HG03196 (cell line): ENCODE measurements around the gene ADGRG2.
"Not testable (repeated sequence)": the region's sequence is repeated elsewhere in the genome, so short reads cannot be mapped to it uniquely, and the experiment has no call there.

Experiments
- ATAC-seq: cut with Tn5 transposase; IDR thresholded peaks from one replicate; pipeline ENCODE4 v1.9.1; 2021; ENCODE audit not compliant: unreplicated experiment

The ADGRG2 gene

DNA sequence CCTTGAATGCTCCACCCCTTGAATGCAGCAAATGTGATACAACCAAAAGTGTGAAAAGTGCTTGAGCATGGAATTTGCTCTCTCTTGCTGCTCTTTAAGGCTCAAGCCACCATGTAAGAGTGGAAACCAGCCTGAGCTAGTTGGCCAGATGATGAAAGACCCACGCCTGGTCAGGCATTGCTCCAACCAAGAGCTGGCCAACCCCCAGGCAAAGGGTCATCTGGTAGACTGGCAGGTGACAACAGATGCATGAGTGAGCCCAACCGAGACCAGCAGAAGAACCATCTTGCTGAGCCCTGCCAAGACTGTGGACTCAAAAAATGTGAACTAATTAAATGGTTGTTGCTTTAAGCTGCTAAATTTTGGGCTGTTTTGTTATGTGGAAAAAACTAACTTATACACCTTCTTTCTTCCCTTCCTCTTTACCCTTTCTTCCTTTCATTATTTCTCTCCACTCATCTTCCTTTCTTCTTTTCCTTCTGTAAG, 32.7 kb downstream of the ADGRG2 start:
- ATAC-seq: no peak

- no peak for ATAC-seq
Measured at GRCh38 chrX:19086102-19086772, 36.0 kb downstream of the ADGRG2 start.

DNA sequence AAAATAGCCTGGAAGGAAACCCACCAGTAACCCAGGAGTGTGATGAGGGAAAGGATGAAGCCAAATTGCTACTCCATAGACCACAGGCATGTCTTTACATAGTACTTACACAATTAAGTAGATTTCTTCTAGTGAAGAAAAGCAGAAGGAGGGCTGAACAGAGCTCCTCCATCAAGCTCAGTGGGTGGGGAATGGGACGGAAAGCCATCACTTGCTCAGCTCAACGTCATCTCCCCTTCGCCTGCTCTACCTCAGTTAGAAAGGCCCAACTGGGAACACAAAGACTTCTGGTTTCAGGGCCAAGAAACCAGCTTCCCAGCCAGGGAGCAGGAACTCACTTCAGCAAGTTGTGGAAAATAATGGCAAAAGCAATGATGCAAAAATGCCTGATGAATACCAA, 36.6 kb downstream of the ADGRG2 start:
- ATAC-seq: no peak

DNA sequence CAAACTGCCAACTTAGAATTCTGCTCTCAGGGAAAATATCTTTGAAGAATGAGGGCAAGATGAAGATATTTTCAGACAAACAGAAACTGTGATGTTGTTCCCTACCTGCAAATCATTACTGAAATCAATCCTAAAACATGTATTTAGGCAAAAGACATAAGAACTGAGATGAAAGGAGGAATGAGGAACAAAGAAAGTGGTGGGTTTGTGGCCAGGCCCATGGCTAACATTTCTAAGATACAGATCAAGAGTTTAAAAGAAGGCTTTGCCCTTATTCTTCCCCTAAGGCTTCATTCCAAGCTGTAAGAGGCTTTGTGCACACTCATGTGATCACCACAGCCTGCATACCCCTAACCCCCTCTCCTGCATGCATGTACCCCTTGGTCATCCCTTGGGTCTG, 46.5 kb downstream of the ADGRG2 start:
- no peak for ATAC-seq

GRCh38 chrX:19072372-19072771, 49.9 kb downstream of the ADGRG2 start:
- ATAC-seq: no peak

DNA sequence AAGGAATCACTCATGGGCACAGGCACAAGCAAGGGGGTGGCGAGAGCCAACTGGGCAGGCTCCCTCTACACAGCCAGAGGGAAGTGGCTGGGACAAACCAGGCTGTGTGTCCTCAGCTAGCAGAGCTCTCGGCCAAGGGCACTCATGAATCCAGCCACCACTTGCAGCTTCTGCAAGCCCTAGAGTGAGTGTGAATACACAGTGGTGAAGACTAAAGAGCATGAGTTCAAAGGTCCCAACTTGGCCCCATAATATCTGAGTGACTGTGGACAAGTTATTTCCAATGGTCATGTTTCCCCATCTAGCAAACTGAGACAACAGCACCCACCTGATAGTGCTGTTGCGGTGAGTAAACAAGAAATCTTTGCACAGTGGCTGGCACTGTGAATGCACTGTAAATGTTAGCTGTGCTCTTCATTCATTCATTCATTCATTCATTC, 51.7 kb downstream of the ADGRG2 start:
- no peak for ATAC-seq

- ATAC-seq: not testable (repeated sequence)
Measured at GRCh38 chrX:19066987-19067386, 55.3 kb downstream of the ADGRG2 start.

DNA sequence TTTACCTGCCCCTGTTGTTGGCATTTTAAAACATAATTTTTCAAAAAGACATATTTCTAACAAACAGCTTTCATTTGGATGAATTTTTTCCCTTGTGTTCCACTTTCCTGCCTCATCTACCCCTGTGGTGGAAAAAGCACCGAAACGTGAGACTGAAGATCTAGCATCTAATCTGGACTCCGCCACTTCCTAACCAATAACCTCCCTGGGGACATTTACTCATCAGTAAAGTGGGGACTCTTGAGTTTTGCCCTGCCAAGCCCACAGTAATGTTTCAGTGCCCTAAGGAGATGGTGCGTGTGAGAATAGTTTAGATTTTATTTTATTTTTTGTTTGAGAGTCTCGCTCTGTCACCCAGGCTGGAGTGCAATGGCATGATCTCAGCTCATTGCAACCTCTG, 56.7 kb downstream of the ADGRG2 start:
- ATAC-seq: no peak

DNA sequence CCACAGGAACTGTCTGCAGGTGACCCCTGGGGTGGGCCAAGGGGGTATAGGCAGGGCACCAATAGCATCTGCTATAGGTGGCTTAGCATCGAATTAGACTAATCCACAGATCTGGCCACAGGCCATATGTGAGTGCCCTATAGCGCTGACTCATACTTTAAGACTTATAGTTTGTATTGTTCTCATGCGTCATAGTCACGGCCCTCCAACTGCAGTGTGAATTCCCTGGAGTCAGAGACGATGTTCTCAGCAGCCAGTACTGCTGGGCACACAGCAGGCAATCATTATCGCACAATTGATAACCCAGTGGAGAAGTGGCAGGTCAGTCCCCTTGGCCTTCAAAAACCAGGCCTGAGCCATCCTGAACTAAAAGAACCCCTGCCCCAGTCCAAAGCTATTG, 58.1 kb downstream of the ADGRG2 start:
- ATAC-seq: no peak

GRCh38 chrX:19063030-19063429, 59.2 kb downstream of the ADGRG2 start:
- ATAC-seq: no peak

GRCh38 chrX:19059067-19059466, 63.2 kb downstream of the ADGRG2 start:
- ATAC-seq: no peak

DNA sequence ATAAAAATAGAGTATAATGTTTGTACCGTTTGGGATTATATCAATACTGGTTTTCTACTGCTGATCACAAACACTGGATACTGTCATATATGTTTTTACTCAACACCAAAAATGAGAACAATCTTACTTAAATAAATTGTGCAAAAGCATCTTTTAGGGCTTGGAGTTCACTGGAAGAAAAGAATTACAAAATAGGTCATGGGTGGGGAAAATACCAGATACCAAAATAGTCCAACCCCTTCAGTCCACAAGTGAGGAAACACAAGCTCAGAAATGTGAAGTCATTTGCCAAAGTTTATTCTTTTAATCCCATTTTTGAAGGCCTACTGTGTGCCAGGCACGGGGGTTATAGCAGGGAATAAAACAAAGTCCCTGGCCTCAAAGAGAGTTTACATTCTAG, 64.4 kb downstream of the ADGRG2 start:
- ATAC-seq: no peak

GRCh38 chrX:19049110-19049509, 73.2 kb downstream of the ADGRG2 start:
- no peak for ATAC-seq

DNA sequence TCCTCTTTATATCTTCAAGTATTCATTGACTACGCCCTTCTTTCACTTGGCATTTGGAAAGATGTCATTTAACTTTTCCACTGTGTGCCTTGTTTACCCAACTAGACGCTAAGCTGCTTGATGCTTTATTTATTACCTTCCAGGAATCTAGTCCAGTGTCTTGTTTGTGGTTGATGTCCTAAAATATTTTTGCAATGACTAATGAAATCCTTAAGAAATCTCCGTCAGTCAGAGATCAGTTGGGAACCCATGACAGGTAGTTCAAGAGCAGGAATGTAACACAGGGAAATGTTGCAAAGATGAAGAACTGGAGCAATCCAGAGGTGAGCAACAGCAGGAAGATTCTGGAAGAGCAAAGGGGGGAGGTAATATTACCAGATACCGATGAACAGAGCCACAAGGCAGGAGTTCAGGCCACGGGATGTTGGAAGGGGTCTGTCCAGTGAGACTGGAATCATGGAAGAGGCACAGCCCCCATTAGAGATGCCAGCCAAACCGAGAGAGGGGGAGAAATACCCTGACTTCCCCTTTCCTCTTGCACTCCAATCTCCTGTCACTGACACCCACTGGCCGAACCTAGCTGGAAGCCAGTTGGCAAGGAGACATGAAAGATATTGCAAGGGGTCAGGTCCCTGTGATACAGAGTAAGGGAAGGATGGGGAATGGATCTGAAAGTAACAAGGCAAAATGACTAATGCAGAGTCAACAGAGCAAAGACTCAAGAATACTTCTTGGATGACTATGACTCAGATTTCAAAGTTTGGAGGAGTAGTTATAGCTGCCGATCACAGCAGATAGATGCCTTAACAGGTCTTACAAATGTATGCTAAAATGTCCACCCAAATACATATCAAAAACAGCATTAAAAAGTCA, 75.7 kb downstream of the ADGRG2 start:
- ATAC-seq: no peak

DNA sequence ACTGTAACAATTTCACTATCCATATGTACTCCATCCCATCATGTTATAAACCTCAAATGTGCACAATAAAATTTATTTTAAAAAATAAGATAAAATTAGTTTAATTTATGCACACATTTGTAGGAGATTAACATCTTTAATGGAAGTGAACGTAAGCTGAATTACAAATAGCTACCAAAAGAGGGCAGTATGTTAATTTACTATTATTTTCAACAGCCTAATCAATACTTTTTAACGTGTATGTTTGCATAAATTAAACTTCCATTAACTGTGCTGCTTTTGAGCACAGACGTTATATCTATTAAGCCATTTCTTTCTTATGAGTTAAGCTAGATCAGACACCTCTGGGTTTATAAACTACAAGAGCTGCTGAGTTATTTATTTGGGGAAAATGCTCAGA, 81.9 kb downstream of the ADGRG2 start:
- ATAC-seq: no peak

- no peak for ATAC-seq
Measured at GRCh38 chrX:19034025-19034424, 88.2 kb downstream of the ADGRG2 start.

DNA sequence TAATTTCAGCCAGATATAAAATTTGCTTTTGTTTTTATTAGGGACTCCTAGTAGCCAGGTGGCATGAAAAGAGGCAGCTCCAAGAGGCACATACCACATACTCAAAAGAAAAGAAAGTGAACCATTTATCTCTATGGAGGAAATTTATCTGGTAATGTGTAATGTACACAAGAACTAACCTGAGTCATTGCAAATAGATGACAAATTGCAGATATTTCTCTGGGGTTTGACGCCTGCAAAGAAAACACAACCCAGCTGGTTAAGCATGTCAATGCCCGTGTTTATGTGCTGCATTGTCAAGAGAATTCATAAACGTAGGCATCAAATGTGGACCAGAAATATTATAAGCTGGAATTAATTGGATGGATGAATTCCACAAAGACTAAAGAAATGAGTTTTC, 91.5 kb downstream of the ADGRG2 start:
- ATAC-seq: no peak

DNA sequence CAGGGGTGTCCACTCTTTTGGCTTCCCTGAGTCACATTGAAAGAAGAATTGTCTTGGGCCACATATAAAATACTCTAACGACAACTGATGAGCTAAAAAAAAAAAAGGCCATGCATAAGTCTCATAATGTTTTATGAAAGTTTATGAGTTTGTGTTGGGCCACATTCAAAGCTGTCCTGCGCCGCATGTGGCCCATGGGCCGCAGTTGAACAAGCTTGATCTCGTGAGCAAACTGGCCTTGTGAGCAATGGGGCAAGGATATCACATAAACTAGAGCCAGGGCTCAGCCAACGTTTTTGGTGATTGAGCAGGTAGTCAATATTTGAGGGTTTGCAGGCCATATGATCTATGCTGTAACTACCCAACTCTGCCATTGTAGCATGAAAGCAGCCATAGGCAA, 93.7 kb downstream of the ADGRG2 start:
- ATAC-seq: no peak

GRCh38 chrX:19024366-19024765, 97.9 kb downstream of the ADGRG2 start:
- ATAC-seq: no peak

DNA sequence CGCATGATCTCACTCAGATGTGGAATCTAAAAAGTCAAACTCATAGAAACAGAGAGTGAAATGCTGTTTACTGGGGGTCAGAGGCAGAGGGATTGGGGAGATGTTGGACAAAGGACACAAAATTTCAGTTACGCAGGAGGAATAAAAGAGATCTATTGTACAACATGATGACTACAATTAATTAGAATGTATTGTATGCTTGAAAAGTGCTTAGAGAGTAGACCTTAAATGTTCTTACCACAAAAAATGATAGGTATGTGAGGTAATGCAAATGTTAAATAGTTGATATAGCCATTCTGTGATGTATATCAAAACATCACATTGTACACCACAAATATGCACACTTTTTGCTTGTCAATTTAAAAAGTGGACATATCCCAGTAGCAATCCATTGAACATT, 102.3 kb downstream of the ADGRG2 start:
- ATAC-seq: no peak

- no peak for ATAC-seq
Measured at GRCh38 chrX:19017271-19017670, 105.0 kb downstream of the ADGRG2 start.

- ATAC-seq: not testable (repeated sequence)
Measured at GRCh38 chrX:19016614-19017013, 105.7 kb downstream of the ADGRG2 start.
